K562 (cell line): ENCODE results near the gene LTA4H. TPM values are rescaled to one million over a fixed set of nuclear protein-coding genes. Genes with fewer than 3 reads are reported as not detected.

Experiments
- ATAC-seq: fragments of 200-7000 bp; cut with Tn5 transposase; 3 replicates; pipeline ENCODE4 v1.9.1; 2020; ENCODE audit warnings: moderate library complexity
- BruUV-seq: library from RNA; stranded (reverse); fragments of 400-500 nt; replicated peaks from 2 replicates; lab custom pipeline; 2021; lab: Mats Ljungman, UMichigan
- CTCF ChIA-PET: fragments of 300-600 bp; formaldehyde crosslinking; extraction: SDS; loops from one replicate; lab custom pipeline; 2021; ENCODE audit warnings: low intra/inter-chr PET ratio; lab: Yijun Ruan, JAX
- POLR2A ChIA-PET: fragments of 300-600, 350-650 bp; sonication (Branson Sonifier 250); formaldehyde crosslinking; extraction: SDS; loops from one replicate; lab custom pipeline; 2021; ENCODE audit warnings: antibody characterized with exemption, inconsistent platforms; lab: Yijun Ruan, JAX
- DNase-seq, 4 experiments: peaks; one replicate each; pipeline versions ENCODE4 v3.0.0 to v3.0.0-alpha.2; 2011 to 2018; ENCODE audit warnings: low spot score in 3 of 4, mixed read lengths in 3 of 4; ENCODE audit errors: extremely low read depth in 1 of 4
- FAIRE-seq: peaks from 2 replicates; lab custom pipeline; 2011; peaks lifted over from hg19 to GRCh38; lab: Jason Lieb, UNC
- H2AFZ ChIP-seq: 2 replicates; pipeline ENCODE4 v1.6.0; 2011; ENCODE audit warnings: low read depth, low read length, control low read depth, inconsistent platforms
- H3K27ac ChIP-seq: fragments of 200-600 bp; 3 replicates; pipeline ENCODE4 v1.8.0; 2011; ENCODE audit warnings: low read depth, mild to moderate bottlenecking, control low read depth, inconsistent platforms, low read length, moderate library complexity, mixed read lengths; ENCODE audit errors: extremely low read depth
- H3K27me3 ChIP-seq, 2 experiments: fragments of 300-600 bp in 1 of 2; 2 replicates in 1 of 2; 3 replicates in 1 of 2; pipeline versions ENCODE4 v1.6.0 to v1.8.0; 2011; ENCODE audit warnings: inconsistent platforms in 2 of 2, low read length in 2 of 2, mild to moderate bottlenecking in 1 of 2, mixed read lengths in 1 of 2, moderate library complexity in 1 of 2; ENCODE audit not compliant: control insufficient read depth in 2 of 2, insufficient read depth in 2 of 2
- H3K36me3 ChIP-seq: fragments of 300-600 bp; 3 replicates; pipeline ENCODE4 v1.8.0; 2011; ENCODE audit warnings: mild to moderate bottlenecking, low read length, inconsistent platforms; ENCODE audit not compliant: control insufficient read depth, insufficient read depth
- H3K4me1 ChIP-seq, 2 experiments: fragments of 200-600 bp in 1 of 2; replicated peaks in 1 of 2; 2 replicates in 1 of 2; 3 replicates in 1 of 2; pipeline versions ENCODE4 v1.5.1 to v1.8.0; 2011; ENCODE audit warnings: inconsistent platforms in 2 of 2, low read length in 2 of 2, mild to moderate bottlenecking in 1 of 2, mixed read lengths in 1 of 2, moderate library complexity in 1 of 2; ENCODE audit not compliant: control insufficient read depth in 2 of 2, insufficient read depth in 2 of 2
- H3K4me2 ChIP-seq: 2 replicates; pipeline ENCODE4 v1.6.1; 2011; ENCODE audit warnings: low read length, control low read depth, inconsistent platforms, mixed read lengths; ENCODE audit not compliant: insufficient read depth
- H3K4me3 ChIP-seq: fragments of 200-600 bp; sonication (generic), shearing (Covaris generic); 2 replicates; pipeline ENCODE4 v1.5.1; 2016; ENCODE audit warnings: control low read depth, inconsistent platforms
- H3K79me2 ChIP-seq: fragments of 200-600 bp; 3 replicates; pipeline ENCODE4 v1.8.0; 2011; ENCODE audit warnings: low read length, inconsistent platforms; ENCODE audit not compliant: control insufficient read depth, insufficient read depth
- H3K9ac ChIP-seq, 2 experiments: 2 replicates each; pipeline versions ENCODE4 v1.6.0 to v1.6.1; 2011; ENCODE audit warnings: low read depth in 2 of 2, low read length in 2 of 2, control low read depth in 1 of 2, inconsistent platforms in 1 of 2, mild to moderate bottlenecking in 1 of 2, mixed read lengths in 1 of 2; ENCODE audit not compliant: insufficient read depth in 1 of 2
- H3K9me1 ChIP-seq: one replicate; pipeline ENCODE4 v1.6.0; 2011; ENCODE audit warnings: inconsistent platforms, mild to moderate bottlenecking, low read length, moderate library complexity; ENCODE audit not compliant: control insufficient read depth, insufficient read depth
- H3K9me3 ChIP-seq: replicated peaks from 2 replicates; pipeline ENCODE4 v1.5.1; 2011; ENCODE audit warnings: low read depth, low read length, inconsistent platforms; ENCODE audit not compliant: control insufficient read depth, insufficient read depth
- H4K20me1 ChIP-seq: replicated peaks from 2 replicates; pipeline ENCODE4 v1.6.1; 2011; ENCODE audit warnings: low read length, inconsistent platforms, mixed read lengths; ENCODE audit not compliant: control insufficient read depth, insufficient read depth
- ATF1 ChIP-seq, 2 experiments: fragments of 450-650 bp in 1 of 2; IDR thresholded peaks; 2 replicates each; pipeline ENCODE4 v1.6.1; 2016; ENCODE audit warnings: missing compliant biosample characterization in 1 of 2, missing genetic modification characterization in 1 of 2
- CEBPG ChIP-seq, 3 experiments: fragments of 200-800 bp in 1 of 3; sonication (Bioruptor generic) in 1 of 3; sonication (generic) in 1 of 3; formaldehyde crosslinking in 1 of 3; IDR thresholded peaks in 2 of 3; conservative IDR thresholded peaks in 1 of 3; 2 replicates each; pipeline versions ENCODE4 v1.6.1 to v1.8.0; 2016 to 2022; ENCODE audit warnings: missing compliant biosample characterization in 2 of 3, missing genetic modification characterization in 2 of 3, mild to moderate bottlenecking in 1 of 3, missing genetic modification reagents in 1 of 3
- HDAC8 ChIP-seq: fragments of 450-650 bp; IDR thresholded peaks from 2 replicates; pipeline ENCODE4 v1.6.1; 2016; ENCODE audit warnings: mild to moderate bottlenecking, missing genetic modification characterization, moderate library complexity, missing compliant biosample characterization
- MAFF ChIP-seq: IDR thresholded peaks from 2 replicates; pipeline ENCODE4 v1.6.1; 2012; ENCODE audit warnings: low read length, improper control_type of control experiment
- NR3C1 ChIP-seq: sonication (generic); formaldehyde crosslinking; IDR thresholded peaks from 2 replicates; pipeline ENCODE4 v1.8.1; 2022; ENCODE audit warnings: missing genetic modification reagents
- RAD51 ChIP-seq: fragments of 450-650 bp; IDR thresholded peaks from 2 replicates; pipeline ENCODE4 v1.7.1; 2016; ENCODE audit warnings: low read depth, mild to moderate bottlenecking, borderline replicate concordance
- TCFL5 ChIP-seq: fragments of 250-450 bp; sonication (Bioruptor Pico); conservative IDR thresholded peaks from 2 replicates; pipeline ENCODE4 v1.6.1; 2021; ENCODE audit warnings: mild to moderate bottlenecking, moderate library complexity, matching md5 sums
- WGBS: fragments of 100-300 bp; shearing (Covaris generic); methylation state at CpG from one replicate; pipeline ENCODE4 v1.1.6; 2016; ENCODE audit warnings: low coverage, mixed read lengths; ENCODE audit not compliant: insufficient coverage; ENCODE audit errors: missing lambda C conversion rate; 5-methylcytosine and 5-hydroxymethylcytosine counted together
- in situ Hi-C: fragments of 300-500 bp; cut with MboI; formaldehyde crosslinking; loops from 4 replicates; pipeline ENCODE4 v1.15.0; 2018; ENCODE audit warnings: inconsistent platforms, mixed read lengths
- intact Hi-C: fragments of 100-400 bp; cut with micrococcal nuclease; formaldehyde crosslinking; loops from 2 replicates; pipeline ENCODE4 v1.14.2; 2022
- polyA plus RNA-seq, 8 experiments: library from polyadenylated mRNA; depleted of rRNA in 4 of 8; stranded (reverse) in 5 of 8; unstranded in 3 of 8; fragments of >200 nt; fragmentation: Nextera tagmentation in 2 of 8; fragmentation: Illumina TruSeq in 1 of 8; extraction: Ambion mirVana in 2 of 8; extraction: Trizol in 1 of 8; gene quantifications; 2 replicates each; pipeline versions ENCODE4 v1.2.1 to v1.2.3, GENCODE V29; 2011 to 2014; ENCODE audit warnings: inconsistent platforms in 1 of 8, missing spikeins in 1 of 8
- total RNA-seq, 7 experiments: library from RNA; depleted of rRNA in 6 of 7; stranded (reverse); fragments of >200 nt in 6 of 7; fragmentation: Illumina TruSeq in 2 of 7; extraction: Trizol in 2 of 7; gene quantifications; 2 replicates each; pipeline versions ENCODE4 v1.2.1 to v1.2.3, GENCODE V29; 2011 to 2021; ENCODE audit warnings: low replicate concordance in 1 of 7
- TF ChIP-seq, protein P1 (sequence below), 2 experiments: IDR thresholded peaks in 1 of 2; conservative IDR thresholded peaks in 1 of 2; 2 replicates each; pipeline ENCODE4 v1.6.1; 2016; ENCODE audit warnings: low read depth in 2 of 2, mild to moderate bottlenecking in 1 of 2, missing compliant biosample characterization in 1 of 2, missing genetic modification characterization in 1 of 2, moderate library complexity in 1 of 2

The LTA4H gene
- total and polyA plus RNA-seq, 9 of the 15 experiments (the other 6 are each of a cell fraction or from before 2014, with no cell fraction given) = 25.2 to 58.1 (median 40.5) TPM

- no TSS peak for BruUV-seq
- H3K4me3 ChIP-seq = no peak overlapping the region
- TF ChIP-seq HDAC8 (tag) (no peak), NR3C1 (CRISPR knock-in tag) (no peak), TCFL5 (CRISPR knock-in tag) (no peak)
- WGBS = 4% methylated on average over 14 of the region's 14 CpGs
- no peaks in the 10 kb centered on the region; the same call in 1 of the 2 replicates for H4K20me1 ChIP-seq
- FAIRE-seq (no peak), DNase-seq (no peak), ATAC-seq (no peak)
- in situ Hi-C loops (no loop called here), intact Hi-C loops (no loop called here)
- H3K9ac ChIP-seq = no peak overlapping the region
- no peaks in the 10 kb centered on the region for H3K4me1 ChIP-seq
- no peak overlapping the region for H3K4me2 ChIP-seq
- no peaks in the 10 kb centered on the region for H3K36me3 ChIP-seq
- CTCF ChIA-PET = no interaction called here
- H3K79me2 ChIP-seq = no peaks in the 10 kb centered on the region
- H3K9me1 ChIP-seq = no peaks in the 10 kb centered on the region
- no peaks in the 10 kb centered on the region for H3K9me3 ChIP-seq
- H2AFZ ChIP-seq = no peak overlapping the region
- H3K27me3 ChIP-seq = peaks cover 14 to 32% of the 10 kb centered on the region in 2 experiments; a peak in 4 of 5 replicates
- no peak overlapping the region for H3K27ac ChIP-seq
- POLR2A ChIA-PET = no interaction called here
These were observed 48.5 kb downstream of the LTA4H start for GRCh38 chr12:95986635-95987570.

DNA sequence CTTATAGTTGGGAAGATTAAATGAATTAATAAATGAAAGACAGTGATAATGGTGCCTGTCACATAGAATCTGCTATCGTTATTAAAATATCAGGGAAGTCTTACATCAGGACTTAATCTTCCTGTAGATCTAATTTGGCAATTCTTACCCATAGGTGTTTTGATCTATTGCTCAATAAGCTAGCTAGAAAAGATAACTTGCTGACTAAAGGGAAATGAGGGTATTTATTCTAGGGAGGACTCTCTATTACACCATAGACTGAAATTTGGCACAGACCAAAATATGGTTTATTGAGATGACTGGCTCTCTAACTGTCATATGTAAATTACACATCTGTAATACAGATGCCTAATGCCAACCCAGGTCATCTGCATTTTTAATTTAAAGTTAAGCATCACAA is 50.7 kb downstream of the LTA4H start:
- no peak for FAIRE-seq
- TF ChIP-seq, protein P1, sequence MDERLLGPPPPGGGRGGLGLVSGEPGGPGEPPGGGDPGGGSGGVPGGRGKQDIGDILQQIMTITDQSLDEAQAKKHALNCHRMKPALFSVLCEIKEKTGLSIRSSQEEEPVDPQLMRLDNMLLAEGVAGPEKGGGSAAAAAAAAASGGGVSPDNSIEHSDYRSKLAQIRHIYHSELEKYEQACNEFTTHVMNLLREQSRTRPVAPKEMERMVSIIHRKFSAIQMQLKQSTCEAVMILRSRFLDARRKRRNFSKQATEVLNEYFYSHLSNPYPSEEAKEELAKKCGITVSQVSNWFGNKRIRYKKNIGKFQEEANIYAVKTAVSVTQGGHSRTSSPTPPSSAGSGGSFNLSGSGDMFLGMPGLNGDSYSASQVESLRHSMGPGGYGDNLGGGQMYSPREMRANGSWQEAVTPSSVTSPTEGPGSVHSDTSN (CRISPR knock-in tag; IDR thresholded peaks at IDR 0.05; ENCODE audit: low read depth) = no peak
- TF ChIP-seq, protein P1 (tag; conservative IDR thresholded peaks at IDR 0.05; ENCODE audit: low read depth) = no peak
- no peak for TF ChIP-seq RAD51
- no peak for TF ChIP-seq CEBPG (CRISPR knock-in tag; IDR thresholded peaks at IDR 0.05)
- TF ChIP-seq CEBPG (tag; conservative IDR thresholded peaks at IDR 0.05 in 1 of 2, IDR thresholded peaks at IDR 0.05 in 1 of 2) = peak in 1 of 2 experiments; percentile 35; a peak in 1 of 4 replicates
- 0 out of 2 replicates have a peak, but pooled peaks have one; percentile 6 for TF ChIP-seq MAFF
- TF ChIP-seq ATF1 (CRISPR knock-in tag; IDR thresholded peaks at IDR 0.05) = no peak
- TF ChIP-seq ATF1 (tag; IDR thresholded peaks at IDR 0.05) = no peak

More for the DNA sequence above, 50.7 kb downstream of the LTA4H start:
- H3K9me3 ChIP-seq = no peaks in the 10 kb centered on the region
- BruUV-seq = no TSS peak
- 4% methylated on average over 1 of the region's 1 CpG for WGBS
- H3K79me2 ChIP-seq = no peaks in the 10 kb centered on the region
- H3K27me3 ChIP-seq = peaks cover 9 to 20% of the 10 kb centered on the region in 2 experiments; a peak in 4 of 5 replicates
- ATAC-seq (no peak), DNase-seq (no peak)
- H3K9me1 ChIP-seq = no peaks in the 10 kb centered on the region
- in situ Hi-C loops = no loop called here
- H3K9ac ChIP-seq = no peak overlapping the region
- H3K36me3 ChIP-seq = no peaks in the 10 kb centered on the region
- no peak overlapping the region for H3K27ac ChIP-seq
- no peak overlapping the region for H2AFZ ChIP-seq
- no peaks in the 10 kb centered on the region for H4K20me1 ChIP-seq
- H3K4me3 ChIP-seq = no peak overlapping the region
- intact Hi-C loops = no loop called here
- no peaks in the 10 kb centered on the region for H3K4me1 ChIP-seq
- H3K4me2 ChIP-seq = no peak overlapping the region
- ChIA-PET CTCF (no interaction called here), POLR2A (no interaction called here)
